Esophagus muscularis mucosa (tissue), 4 donors: ENCODE results near the gene DIRAS1. TPM values are rescaled to one million over a fixed set of nuclear protein-coding genes. Genes with fewer than 3 reads are reported as not detected.

Experiments used
- DNase-seq: peaks from one replicate; pipeline ENCODE4 v3.0.0-alpha.2; 2017; ENCODE audit errors: extremely low spot score
- H3K27ac ChIP-seq, 4 donors: fragments of 200-600 bp; sonication (generic); replicated peaks in 1 of 4; 1 replicate in 3 of 4; 2 replicates in 1 of 4; pipeline ENCODE4 v1.5.1; 2016 to 2019; ENCODE audit warnings: mild to moderate bottlenecking in 1 of 4
- H3K27me3 ChIP-seq, 4 donors: fragments of 200-600 bp; sonication (generic); one replicate each; pipeline versions ENCODE4 v1.5.1 to v1.6.0; 2016 to 2019
- H3K36me3 ChIP-seq, 4 donors: fragments of 200-600 bp; sonication (generic); one replicate each; pipeline ENCODE4 v1.5.1; 2016 to 2019
- H3K4me1 ChIP-seq, 4 donors: fragments of 200-600 bp; sonication (generic); one replicate each; pipeline ENCODE4 v1.5.1; 2016 to 2019
- H3K4me3 ChIP-seq, 4 donors: fragments of 200-600 bp; sonication (generic); 1 replicate in 2 of 4; 2 replicates in 2 of 4; pipeline ENCODE4 v1.5.1; 2016 to 2019; ENCODE audit warnings: mild to moderate bottlenecking in 4 of 4, moderate library complexity in 1 of 4
- H3K9me3 ChIP-seq, 4 donors: fragments of 200-600 bp; sonication (generic); 1 replicate in 3 of 4; 2 replicates in 1 of 4; pipeline ENCODE4 v1.5.1; 2016 to 2019
- CTCF ChIP-seq, 3 experiments: fragments of 200-600 bp in 2 of 3; fragments of 450-650 bp in 1 of 3; sonication (generic) in 2 of 3; IDR thresholded peaks; one replicate each; pipeline ENCODE4 v1.5.1; 2017 to 2019; ENCODE audit warnings: antibody characterized with exemption in 3 of 3, mild to moderate bottlenecking in 2 of 3, moderate library complexity in 1 of 3
- EP300 ChIP-seq: sonication (generic); formaldehyde crosslinking; IDR thresholded peaks from one replicate; pipeline ENCODE4 v1.6.1; 2017; ENCODE audit warnings: antibody characterized with exemption
- POLR2A ChIP-seq: fragments of 450-650 bp; IDR thresholded peaks from one replicate; pipeline ENCODE4 v1.6.1; 2017; ENCODE audit warnings: antibody characterized with exemption, moderate library complexity, mild to moderate bottlenecking, low read depth
- POLR2AphosphoS5 ChIP-seq, 2 donors: sonication (generic); formaldehyde crosslinking; IDR thresholded peaks; one replicate each; pipeline ENCODE4 v1.6.1; 2017; ENCODE audit warnings: antibody characterized with exemption in 2 of 2
- whole genome bisulfite sequencing: methylation state at CpG from one replicate; pipeline ENCODE4 v1.1.5; 2018; 5-methylcytosine and 5-hydroxymethylcytosine counted together
- intact Hi-C: fragments of 100-400 bp; cut with DNase I; formaldehyde crosslinking; loops from one replicate; pipeline ENCODE4 v1.15.1; 2023
- total RNA-seq, 4 donors: library from RNA; depleted of rRNA; stranded (reverse); fragments of >200 nt; gene quantifications; one replicate each; pipeline versions ENCODE4 v1.1.0 to v1.2.1, GENCODE V29; 2016

Gene DIRAS1
- total RNA-seq, 4 donors from 2014 or later = 7.0 to 19.2 (median 14.3) TPM

GRCh38 chr19:2666344-2666994 lies 54.7 kb downstream of the DIRAS1 start:
- Histone ChIP-seq H3K27ac (no peak overlapping the region), H3K36me3 (no peaks in the 10 kb centered on the region), H3K4me3 (no peak overlapping the region), H3K9me3 (peaks cover 0 to 6% (median 2%) of the 10 kb centered on the region in 4 donors), H3K27me3 (no peaks in the 10 kb centered on the region), H3K4me1 (peaks cover 0 to 6% (median 0%) of the 10 kb centered on the region in 4 donors)
- intact Hi-C loops = no loop called here
- TF ChIP-seq POLR2A (no peak), EP300 (no peak), CTCF (IDR thresholded peaks at IDR 0.05) (no peak), POLR2AphosphoS5 (IDR thresholded peaks at IDR 0.05) (no peak)
- DNase-seq = no peak
- 88% methylated on average over 9 of the region's 9 CpGs for WGBS

- TF ChIP-seq POLR2A (no peak), POLR2AphosphoS5 (IDR thresholded peaks at IDR 0.05) (no peak), CTCF (IDR thresholded peaks at IDR 0.05) (no peak), EP300 (no peak)
- no peak overlapping the region for H3K4me3 ChIP-seq
- no peak overlapping the region for H3K27ac ChIP-seq
- H3K27me3 ChIP-seq = no peaks in the 10 kb centered on the region
- H3K4me1 ChIP-seq = peaks cover 0 to 6% (median 0%) of the 10 kb centered on the region in 4 donors
- 88% methylated on average over 10 of the region's 11 CpGs for WGBS
- no peak for DNase-seq
- H3K9me3 ChIP-seq = peaks cover 0 to 6% (median 2%) of the 10 kb centered on the region in 4 donors
- H3K36me3 ChIP-seq = no peaks in the 10 kb centered on the region
- intact Hi-C loops = no loop called here
Observed at GRCh38 chr19:2665103-2665502, 56.1 kb downstream of the DIRAS1 start.

Other genes starting within 250 kb of the DIRAS1 start
- gene GADD45B, start 245.2 kb downstream of the DIRAS1 start, total RNA-seq = 100 to 1,000 TPM in 1 of 4 donors, 10 to 100 TPM in 3; 56.5 to 793 (median 90.5) TPM
- gene GNG7, start 18.7 kb downstream of the DIRAS1 start, total RNA-seq = 10 to 100 TPM in 3 of 4 donors, 1 to 10 TPM in 1; 6.3 to 18.8 (median 13.0) TPM
- gene SLC39A3, start 18.6 kb upstream of the DIRAS1 start, total RNA-seq = 10 to 100 TPM; 31.6 to 36.9 (median 33.8) TPM
- 10 to 100 TPM; 53.6 to 71.2 (median 59.2) TPM for gene SGTA, start 61.9 kb upstream of the DIRAS1 start, total RNA-seq
- gene THOP1, start 64.1 kb upstream of the DIRAS1 start, total RNA-seq = 10 to 100 TPM; 22.8 to 65.3 (median 42.4) TPM
- gene ZNF554, start 98.5 kb upstream of the DIRAS1 start, total RNA-seq = 1 to 10 TPM; 2.9 to 7.1 (median 4.6) TPM
- 1 to 10 TPM; 3.0 to 7.5 (median 5.3) TPM for gene ZNF555, start 120.1 kb upstream of the DIRAS1 start, total RNA-seq
- under 1 TPM in 1 of 4 donors, not detected in 3; 0.42 TPM for gene ZNF556, start 146.0 kb upstream of the DIRAS1 start, total RNA-seq
- gene ZNF57, start 179.6 kb upstream of the DIRAS1 start, total RNA-seq = 1 to 10 TPM; 2.2 to 3.6 (median 2.3) TPM
- gene ZNF77, start 223.6 kb upstream of the DIRAS1 start, total RNA-seq = 1 to 10 TPM; 2.5 to 4.2 (median 3.0) TPM